SK-N-MC (cell line): ENCODE data around the gene TGIF2.

Source experiments
- EZH2 ChIP-seq: fragments of 200-600 bp; sonication (generic); IDR thresholded peaks from one replicate; pipeline ENCODE4 v1.6.1; 2017; ENCODE audit warnings: antibody characterized with exemption
- FOXP2 ChIP-seq: optimal IDR thresholded peaks from 2 replicates; pipeline ENCODE3; 2011; ENCODE audit warnings: mild to moderate bottlenecking, moderate library complexity; ENCODE audit not compliant: insufficient read depth; ENCODE audit errors: extremely low read length, control extremely low read depth

DNA sequence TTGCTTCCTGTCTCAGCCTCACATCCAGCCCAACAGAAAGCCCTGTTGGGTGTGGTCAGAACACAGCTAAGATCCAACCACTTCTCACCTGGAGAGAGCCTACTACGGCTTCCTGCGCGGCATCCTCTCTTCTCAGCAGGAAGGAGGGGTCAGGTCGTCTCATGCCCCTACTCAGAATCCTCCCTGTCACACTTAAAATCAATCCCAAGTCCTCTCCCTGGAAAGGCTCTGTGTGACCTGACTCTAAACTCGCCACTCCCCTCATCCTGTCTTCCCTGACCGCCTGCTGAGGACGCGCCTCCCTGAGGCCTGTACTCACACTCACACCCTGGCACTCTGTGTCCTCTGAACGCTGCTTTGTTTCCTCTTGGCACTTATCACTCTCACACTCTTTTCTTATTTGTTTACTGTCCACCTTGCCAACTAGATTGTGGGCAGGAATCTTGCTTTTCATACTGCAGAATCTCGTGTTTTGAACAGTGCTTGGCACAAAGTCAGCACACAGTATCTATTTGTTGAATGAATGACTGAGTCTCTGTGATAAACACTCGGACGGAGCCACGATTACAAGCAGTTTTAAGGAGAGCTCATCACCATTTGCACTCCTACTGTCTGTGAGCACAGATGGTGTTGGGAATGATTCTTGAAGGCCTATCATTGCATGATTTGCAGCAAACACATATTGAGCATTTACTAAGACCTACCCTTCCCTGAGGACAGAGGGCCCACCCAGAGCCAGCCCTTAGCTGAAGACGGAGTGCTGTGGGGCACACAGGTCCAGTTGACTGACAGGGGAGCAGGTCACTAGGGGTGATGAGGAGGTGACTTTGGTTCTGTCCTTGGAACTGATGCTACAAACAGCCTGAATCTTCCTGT is 50.9 kb downstream of the TGIF2 start:
- TF ChIP-seq EZH2 (no peak), FOXP2 (no peak)
